ENCODE data around the gene VAMP5. TPM values are rescaled to one million over a fixed set of nuclear protein-coding genes. Genes with fewer than 3 reads are reported as not detected.

Gene VAMP5
- total RNA-seq, 1 donor from 2014 or later: 3.4 TPM

GRCh38 chr2:85631316-85631715 lies 47.1 kb downstream of the VAMP5 start:
- H3K4me1 Mint-ChIP-seq (ENCODE audit: unreplicated experiment): no peaks in the 10 kb centered on the region
- DNase-seq (ENCODE audit: extremely low spot score, unreplicated experiment): no peak
- H3K36me3 Mint-ChIP-seq: peaks cover 15% of the 10 kb centered on the region
- no peaks in the 10 kb centered on the region for H3K27me3 Mint-ChIP-seq
- no peak overlapping the region for H3K27ac Mint-ChIP-seq
- H3K9me3 Mint-ChIP-seq: no peaks in the 10 kb centered on the region
- TF ChIP-seq CTCF (conservative IDR thresholded peaks at IDR 0.05): no peak
- no peak overlapping the region for H3K4me3 Mint-ChIP-seq

- Mint-ChIP-seq H3K27ac (no peak overlapping the region), H3K4me3 (no peak overlapping the region), H3K36me3 (peaks cover 24% of the 10 kb centered on the region), H3K9me3 (no peaks in the 10 kb centered on the region), H3K27me3 (no peaks in the 10 kb centered on the region), H3K4me1 (ENCODE audit: unreplicated experiment) (no peaks in the 10 kb centered on the region)
- DNase-seq (ENCODE audit: extremely low spot score, unreplicated experiment): no peak
- TF ChIP-seq CTCF (conservative IDR thresholded peaks at IDR 0.05): no peak
Measured at GRCh38 chr2:85635011-85635410, 50.8 kb downstream of the VAMP5 start.

GRCh38 chr2:85635636-85636035 lies 51.4 kb downstream of the VAMP5 start:
- no peak for TF ChIP-seq CTCF (conservative IDR thresholded peaks at IDR 0.05)
- H3K36me3 Mint-ChIP-seq: peaks cover 24% of the 10 kb centered on the region
- no peak overlapping the region for H3K27ac Mint-ChIP-seq
- no peak for DNase-seq (ENCODE audit: extremely low spot score, unreplicated experiment)
- no peaks in the 10 kb centered on the region for H3K9me3 Mint-ChIP-seq
- H3K4me1 Mint-ChIP-seq (ENCODE audit: unreplicated experiment): no peaks in the 10 kb centered on the region
- H3K4me3 Mint-ChIP-seq: no peak overlapping the region
- H3K27me3 Mint-ChIP-seq: no peaks in the 10 kb centered on the region

- Mint-ChIP-seq H3K9me3 (no peaks in the 10 kb centered on the region), H3K4me3 (no peak overlapping the region), H3K27me3 (no peaks in the 10 kb centered on the region), H3K4me1 (ENCODE audit: unreplicated experiment) (no peaks in the 10 kb centered on the region), H3K36me3 (peaks cover 26% of the 10 kb centered on the region), H3K27ac (no peak overlapping the region)
- no peak for TF ChIP-seq CTCF (conservative IDR thresholded peaks at IDR 0.05)
- DNase-seq (ENCODE audit: extremely low spot score, unreplicated experiment): no peak
Measured at GRCh38 chr2:85642725-85643124, 58.5 kb downstream of the VAMP5 start.

Other genes with a start within 250 kb of the VAMP5 start
- 31.3 and 39.8 TPM in 2 replicates for gene RETSAT, start 229.9 kb upstream of the VAMP5 start, total RNA-seq (ENCODE audit: low replicate concordance)
- 14.6 and 22.2 TPM in 2 replicates for gene ELMOD3, start 229.7 kb upstream of the VAMP5 start, total RNA-seq (ENCODE audit: low replicate concordance)
- 61.1 and 195 TPM in 2 replicates for gene CAPG, start 174.1 kb upstream of the VAMP5 start, total RNA-seq (ENCODE audit: low replicate concordance)
- gene SH2D6, start 165.7 kb upstream of the VAMP5 start, total RNA-seq (ENCODE audit: low replicate concordance): 0.97 TPM in 1 of 2 replicates, not detected in the other
- 209 and 403 TPM in 2 replicates for gene MAT2A, start 45.3 kb upstream of the VAMP5 start, total RNA-seq (ENCODE audit: low replicate concordance)
- 62.6 and 76.2 TPM in 2 replicates for gene GGCX, start 22.9 kb upstream of the VAMP5 start, total RNA-seq (ENCODE audit: low replicate concordance)
- gene VAMP8, start 6.8 kb upstream of the VAMP5 start, total RNA-seq (ENCODE audit: low replicate concordance): 62.8 and 157 TPM in 2 replicates
- gene RNF181, start 11.3 kb downstream of the VAMP5 start, total RNA-seq (ENCODE audit: low replicate concordance): 70.2 and 78.8 TPM in 2 replicates
- gene TMEM150A, start 18.3 kb downstream of the VAMP5 start, total RNA-seq (ENCODE audit: low replicate concordance): 16.7 and 19.8 TPM in 2 replicates
- 58.8 and 66.6 TPM in 2 replicates for gene C2orf68, start 27.6 kb downstream of the VAMP5 start, total RNA-seq (ENCODE audit: low replicate concordance)
- gene USP39, start 31.8 kb downstream of the VAMP5 start, total RNA-seq (ENCODE audit: low replicate concordance): 43.3 and 62.5 TPM in 2 replicates
- gene SFTPB, start 83.8 kb downstream of the VAMP5 start, total RNA-seq (ENCODE audit: low replicate concordance): 2.7 and 23.0 TPM in 2 replicates
- not detected in 2 replicates for gene GNLY, start 109.9 kb downstream of the VAMP5 start, total RNA-seq (ENCODE audit: low replicate concordance)
- gene ATOH8, start 169.6 kb downstream of the VAMP5 start, total RNA-seq (ENCODE audit: low replicate concordance): 1.8 and 13.7 TPM in 2 replicates